ENCODE data around the gene COPG1.

GRCh38 chr3:129278966-129279906 is 29.8 kb downstream of the COPG1 start:
- TF ChIP-seq CTCF (IDR thresholded peaks at IDR 0.05) (no peak), POLR2A (IDR thresholded peaks at IDR 0.05) (no peak), EP300 (IDR thresholded peaks at IDR 0.05) (no peak)
